Upper lobe of left lung (tissue), 4 donors: ENCODE measurements around the gene PROB1.

ENCODE experiments used
- CTCF ChIP-seq, 6 experiments: fragments of 450-650 bp in 4 of 6; fragments of 200-600 bp in 2 of 6; sonication (generic) in 2 of 6; IDR thresholded peaks; one replicate each; pipeline ENCODE4 v1.5.1; 2016 to 2019; ENCODE audit warnings: antibody characterized with exemption in 6 of 6
- EP300 ChIP-seq, 4 donors: sonication (generic); formaldehyde crosslinking; IDR thresholded peaks; one replicate each; pipeline ENCODE4 v1.5.1; 2017; ENCODE audit warnings: antibody characterized with exemption in 4 of 4, control low read depth in 2 of 4
- POLR2A ChIP-seq, 4 donors: fragments of 450-650 bp; IDR thresholded peaks; one replicate each; pipeline ENCODE4 v1.5.1; 2016 to 2017; ENCODE audit warnings: antibody characterized with exemption in 4 of 4, mild to moderate bottlenecking in 2 of 4

GRCh38 chr5:139408191-139408590, 13.3 kb upstream of the PROB1 start:
- no peak for TF ChIP-seq POLR2A (IDR thresholded peaks at IDR 0.05)
- TF ChIP-seq EP300 (IDR thresholded peaks at IDR 0.05), result no peak
- TF ChIP-seq CTCF (IDR thresholded peaks at IDR 0.05), result no peak
